Measurements from ENCODE around the gene TBX18.

Gene TBX18

GRCh38 chr6:84667252-84668213 lies 96.9 kb downstream of the TBX18 start:
- no peak for DNase-seq

GRCh38 chr6:84665401-84665800 lies 99.0 kb downstream of the TBX18 start:
- DNase-seq: no peak

DNA sequence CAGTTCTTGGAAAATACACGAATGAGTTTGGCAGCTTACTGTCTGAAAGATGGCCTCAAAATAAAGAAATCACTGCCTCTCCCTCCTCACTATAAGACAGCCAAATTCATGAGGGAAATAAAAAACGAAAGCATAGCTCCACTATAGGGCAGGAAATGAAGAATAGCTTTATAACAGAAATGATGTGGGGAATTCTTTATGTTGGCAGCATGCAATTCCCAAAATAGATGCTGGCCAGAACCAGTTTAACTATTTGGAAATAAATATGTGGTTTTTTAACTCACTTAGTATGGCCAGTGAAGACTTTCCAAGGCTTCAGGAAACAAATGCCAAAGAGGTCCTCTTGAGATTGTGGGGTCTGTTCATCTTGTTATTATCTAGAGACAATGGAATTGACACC lies 100.5 kb downstream of the TBX18 start:
- DNase-seq: no peak

DNA sequence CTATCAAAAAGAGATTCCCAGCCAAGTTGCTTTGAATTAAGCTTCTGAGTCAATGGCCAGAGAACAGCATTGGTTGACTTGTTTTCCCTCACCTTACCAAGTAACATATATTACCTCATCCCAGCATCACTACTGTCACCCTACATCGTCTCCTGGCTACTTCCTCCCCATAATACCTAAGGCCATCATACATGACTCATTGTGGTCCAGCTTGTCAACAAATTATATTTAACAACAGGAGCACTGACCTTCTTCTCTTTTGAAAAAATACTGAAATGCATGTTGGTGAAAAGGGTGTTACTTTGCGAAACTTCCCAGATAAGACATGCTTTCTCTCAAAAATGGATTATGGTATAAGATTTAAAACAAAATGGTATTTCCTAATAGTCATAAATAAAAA lies 106.9 kb downstream of the TBX18 start:
- no peak for DNase-seq

DNA sequence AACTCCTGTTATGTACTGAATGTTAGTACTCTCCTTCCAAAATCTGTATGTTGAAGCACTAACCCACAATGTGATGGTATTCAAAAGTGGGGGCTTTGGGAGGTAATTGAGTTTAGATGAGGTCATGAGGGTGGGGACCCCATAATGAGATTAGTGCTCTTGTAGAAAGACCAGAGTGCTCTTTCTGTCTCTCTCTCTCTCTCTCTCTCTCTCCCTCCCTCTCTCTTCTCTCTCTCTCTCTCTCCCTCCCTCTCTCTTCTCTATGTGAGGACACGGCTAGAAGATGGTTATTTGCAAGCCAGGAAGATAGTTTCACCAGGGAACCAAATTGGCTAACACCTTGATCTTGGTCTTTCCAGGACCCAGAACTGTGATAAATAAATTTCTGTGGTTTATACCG lies 107.4 kb downstream of the TBX18 start:
- DNase-seq: no peak

DNA sequence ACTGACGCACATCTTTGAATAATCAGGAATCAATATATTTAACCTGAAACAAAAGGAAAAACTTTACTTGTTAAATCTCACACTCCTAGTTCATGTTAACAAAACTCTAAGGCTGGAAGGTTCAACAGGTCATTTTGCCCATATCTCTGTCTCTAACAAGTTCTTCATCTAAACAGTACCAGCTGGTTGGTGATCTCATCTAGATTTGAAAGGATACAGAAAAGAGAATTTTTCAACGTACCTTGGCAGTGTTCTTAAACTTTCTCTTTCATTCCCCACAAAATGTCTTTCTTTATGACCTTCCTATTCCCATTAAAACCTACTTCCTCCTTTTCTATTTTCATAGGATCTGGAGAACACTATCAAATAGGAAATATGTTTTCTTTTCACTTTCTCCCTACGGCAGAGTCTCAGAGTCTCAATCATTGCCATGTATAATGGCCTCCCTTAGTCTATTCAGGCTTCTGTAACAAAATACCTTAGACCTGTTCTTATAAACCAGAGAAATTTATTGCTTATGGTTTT lies 111.3 kb downstream of the TBX18 start:
- DNase-seq: no peak

GRCh38 chr6:84652356-84653026 lies 111.9 kb downstream of the TBX18 start:
- DNase-seq: no peak

DNA sequence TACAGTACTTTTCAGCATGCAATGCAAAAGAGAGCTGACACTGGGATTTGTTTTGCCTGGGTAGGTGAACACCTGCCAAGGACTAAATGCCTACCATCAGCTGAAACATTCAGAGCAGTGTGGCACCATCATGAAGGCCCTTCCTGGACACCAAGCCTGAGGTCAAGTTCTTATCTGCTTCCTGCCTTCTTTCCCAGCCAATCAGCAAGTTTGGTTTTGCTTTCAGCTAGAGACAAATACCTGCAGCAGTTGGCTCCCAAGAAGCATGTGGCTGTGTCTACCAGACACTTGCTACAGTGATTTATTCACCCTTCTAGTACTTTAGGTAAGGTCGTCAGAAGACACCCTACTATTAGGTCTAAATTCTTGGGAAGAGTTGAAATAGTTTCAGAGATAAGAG lies 112.8 kb downstream of the TBX18 start:
- no peak for DNase-seq

GRCh38 chr6:84648444-84648843 lies 116.0 kb downstream of the TBX18 start:
- no peak for DNase-seq

DNA sequence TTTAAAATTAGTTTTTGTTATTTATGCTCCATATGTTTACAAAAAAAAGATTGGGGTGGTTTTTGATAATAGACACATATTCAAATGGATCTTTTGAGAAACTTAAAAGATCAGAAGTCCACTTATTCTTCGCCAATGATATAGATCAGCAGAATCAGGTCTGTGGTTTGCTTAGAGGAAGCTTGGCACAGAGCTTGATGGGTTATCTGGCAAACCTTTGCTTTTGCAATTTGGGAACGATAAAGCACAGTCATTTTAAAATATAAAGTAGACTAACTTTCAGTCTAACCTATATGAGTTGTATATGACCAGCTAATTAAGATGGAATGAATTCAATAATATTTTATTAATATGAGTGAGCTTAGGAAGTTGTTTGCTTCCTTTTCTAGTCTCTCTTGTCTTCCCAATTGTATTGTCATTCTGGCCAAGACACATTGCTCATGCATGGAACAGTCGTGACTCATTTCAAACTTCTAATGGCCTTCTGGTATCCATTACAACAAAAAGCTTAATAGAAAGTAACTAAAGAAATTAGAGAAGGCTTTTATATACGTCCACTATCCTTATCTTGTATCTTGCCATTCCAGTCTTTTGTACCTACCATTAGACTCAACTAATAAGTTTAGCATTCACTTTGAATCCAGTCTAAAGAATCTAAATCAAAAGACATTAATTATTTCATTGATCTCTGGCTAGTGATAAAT lies 118.7 kb downstream of the TBX18 start:
- no peak for DNase-seq

DNA sequence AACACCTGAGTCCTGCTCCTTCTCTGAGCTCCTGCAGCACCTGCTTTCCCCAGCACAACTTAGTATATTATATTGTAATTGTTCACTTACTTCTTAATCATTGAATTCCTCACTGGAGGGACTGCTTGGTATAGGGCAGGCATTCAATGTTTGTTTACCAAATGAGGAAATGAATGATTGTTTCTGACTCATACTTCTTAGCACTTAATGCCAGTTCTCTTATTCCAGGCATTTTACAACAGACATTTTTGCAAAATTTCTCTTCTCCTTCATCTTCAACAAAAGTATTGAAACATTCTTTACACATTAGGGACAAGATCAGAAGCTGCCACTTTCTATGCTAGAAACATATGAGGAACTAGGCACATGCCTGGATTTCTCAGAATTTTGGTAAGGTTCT lies 119.4 kb downstream of the TBX18 start:
- DNase-seq: no peak

DNA sequence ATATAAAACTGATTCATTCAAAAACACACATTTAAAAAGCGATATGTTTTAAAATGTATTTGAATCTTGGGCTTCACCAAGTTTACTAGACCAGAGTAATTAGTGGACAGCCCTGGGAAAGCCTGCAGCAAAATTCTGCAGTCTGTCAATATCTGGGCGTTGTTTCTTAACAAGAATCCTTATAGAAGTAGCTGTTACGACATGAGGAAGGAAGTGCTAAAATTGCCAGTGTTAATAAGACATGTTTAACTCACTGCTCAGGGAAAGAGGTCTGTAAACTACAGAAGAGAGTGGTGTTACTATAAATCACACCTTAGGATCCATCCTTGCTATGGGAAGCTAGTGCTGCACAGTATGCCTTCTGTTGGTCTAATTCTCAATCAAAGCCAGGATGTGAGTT lies 120.6 kb downstream of the TBX18 start:
- DNase-seq: no peak

- DNase-seq: no peak
Measured at GRCh38 chr6:84641076-84641475, 123.3 kb downstream of the TBX18 start.

DNA sequence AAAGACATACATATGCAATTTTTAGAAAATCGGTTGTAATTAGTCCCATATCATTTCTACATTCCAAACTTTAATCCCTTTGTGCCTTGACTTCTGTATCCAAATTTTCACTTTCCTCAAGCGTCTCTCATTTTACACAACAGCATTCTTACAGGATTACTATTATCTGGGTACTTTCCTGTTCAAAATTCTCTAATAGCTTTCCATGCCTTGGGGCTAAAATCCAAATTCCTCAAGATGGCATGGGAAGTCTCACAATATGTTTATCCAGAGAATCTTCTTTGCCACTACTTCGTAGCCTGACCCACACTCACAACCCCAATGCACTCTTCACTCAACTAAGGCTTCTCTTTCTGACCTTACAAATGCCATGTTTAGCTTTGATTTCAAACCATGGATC lies 125.0 kb downstream of the TBX18 start:
- no peak for DNase-seq

GRCh38 chr6:84638286-84638685 lies 126.1 kb downstream of the TBX18 start:
- DNase-seq: no peak
